Keratinocyte (primary cell): ENCODE results near the gene ZNRD2. TPM values are rescaled to one million over a fixed set of nuclear protein-coding genes. Genes with fewer than 3 reads are reported as not detected.
A peak's percentile ranks its signal among the peaks of the same experiment; 100 is the strongest.

Source experiments
- DNase-seq: peaks from one replicate; pipeline ENCODE4 v3.0.0-alpha.2; 2011; ENCODE audit warnings: low read depth, missing footprints, low spot score
- FAIRE-seq: peaks from 2 replicates; lab custom pipeline; 2011; peaks lifted over from hg19 to GRCh38; lab: Jason Lieb, UNC
- H2AFZ ChIP-seq: 2 replicates; pipeline ENCODE4 v1.6.0; 2012; ENCODE audit warnings: low read length, control low read depth, inconsistent platforms; ENCODE audit not compliant: control insufficient read depth
- H3K27ac ChIP-seq: 2 replicates; pipeline ENCODE4 v1.5.1; 2011; ENCODE audit warnings: low read length; ENCODE audit not compliant: control insufficient read depth, insufficient read depth
- H3K27me3 ChIP-seq: 3 replicates; pipeline ENCODE4 v1.6.0; 2011; ENCODE audit warnings: low read length; ENCODE audit not compliant: control insufficient read depth, insufficient read depth; ENCODE audit errors: extremely low read depth
- H3K36me3 ChIP-seq, 2 experiments: 2 replicates in 1 of 2; 3 replicates in 1 of 2; pipeline ENCODE4 v1.5.1; 2011; ENCODE audit warnings: low read length in 2 of 2, mild to moderate bottlenecking in 1 of 2; ENCODE audit not compliant: control insufficient read depth in 2 of 2, insufficient read depth in 2 of 2; ENCODE audit errors: extremely low read depth in 1 of 2
- H3K4me1 ChIP-seq: 3 replicates; pipeline ENCODE4 v1.5.1; 2011; ENCODE audit warnings: low read length; ENCODE audit not compliant: control insufficient read depth, insufficient read depth; ENCODE audit errors: extremely low read depth
- H3K4me2 ChIP-seq: 3 replicates; pipeline ENCODE4 v1.6.0; 2011; ENCODE audit warnings: low read depth, low read length; ENCODE audit not compliant: control insufficient read depth, insufficient read depth; ENCODE audit errors: extremely low read depth
- H3K4me3 ChIP-seq, 3 experiments: fragments of 200-600 bp in 1 of 3; sonication (generic) in 1 of 3; 2 replicates in 2 of 3; 3 replicates in 1 of 3; pipeline ENCODE4 v1.5.1; 2011 to 2016; ENCODE audit warnings: low read length in 3 of 3, mild to moderate bottlenecking in 3 of 3, control low read depth in 2 of 3, inconsistent platforms in 1 of 3, low read depth in 1 of 3, mixed read lengths in 1 of 3, mixed run types in 1 of 3, moderate library complexity in 1 of 3; ENCODE audit not compliant: control insufficient read depth in 2 of 3, insufficient read depth in 2 of 3; ENCODE audit errors: extremely low read depth in 1 of 3
- H3K79me2 ChIP-seq: 2 replicates; pipeline ENCODE4 v1.6.0; 2012; ENCODE audit warnings: low read length; ENCODE audit not compliant: control insufficient read depth, insufficient read depth
- H3K9ac ChIP-seq: 3 replicates; pipeline ENCODE4 v1.6.0; 2011; ENCODE audit warnings: low read length; ENCODE audit not compliant: control insufficient read depth, insufficient read depth; ENCODE audit errors: extremely low read depth
- H3K9me1 ChIP-seq: 3 replicates; pipeline ENCODE4 v1.6.0; 2011; ENCODE audit warnings: low read length; ENCODE audit not compliant: control insufficient read depth, insufficient read depth; ENCODE audit errors: extremely low read depth
- H3K9me3 ChIP-seq: 2 replicates; pipeline ENCODE4 v1.5.1; 2012; ENCODE audit warnings: low read depth, low read length; ENCODE audit not compliant: control insufficient read depth
- H4K20me1 ChIP-seq: 3 replicates; pipeline ENCODE4 v1.6.0; 2011; ENCODE audit warnings: low read length; ENCODE audit not compliant: control insufficient read depth, insufficient read depth; ENCODE audit errors: extremely low read depth
- EZH2 ChIP-seq: IDR thresholded peaks from one replicate; pipeline ENCODE4 v1.6.1; 2012; ENCODE audit warnings: inconsistent platforms, mild to moderate bottlenecking, low read length, moderate library complexity
- dilution Hi-C: fragments of 300-500 bp; cut with MboI; formaldehyde crosslinking; loops from one replicate; pipeline ENCODE4 v1.7.0; 2020; ENCODE audit warnings: low sequenced_read_pairs; ENCODE audit not compliant: extremely low pct_ligation_motif_present
- polyA plus RNA-seq, 5 experiments: library from polyadenylated mRNA; depleted of rRNA in 3 of 5; stranded (reverse) in 3 of 5; stranded (forward) in 1 of 5; unstranded in 1 of 5; fragments of >200 nt; gene quantifications; 1 replicate in 1 of 5; 2 replicates in 3 of 5; 3 replicates in 1 of 5; pipeline versions ENCODE4 v1.2.1 to v1.2.3, GENCODE V29; 2011 to 2012; ENCODE audit warnings: missing spikeins in 2 of 5, low read depth in 1 of 5, low replicate concordance in 1 of 5
- TF ChIP-seq, protein P1 (sequence below), 3 experiments: IDR thresholded peaks in 1 of 3; conservative IDR thresholded peaks in 1 of 3; optimal IDR thresholded peaks in 1 of 3; 2 replicates in 2 of 3; 3 replicates in 1 of 3; pipeline versions ENCODE3 to v1.5.1; 2011; ENCODE audit warnings: low read length in 3 of 3, mild to moderate bottlenecking in 3 of 3, moderate library complexity in 2 of 3, control low read depth in 1 of 3, inconsistent platforms in 1 of 3; ENCODE audit not compliant: insufficient read depth in 2 of 3; ENCODE audit errors: extremely low read depth in 1 of 3

The ZNRD2 gene
- polyA plus RNA-seq, 1 donor (not counting 4 experiments of a cell fraction or from before 2014, with no cell fraction given): 33.6 TPM

DNA sequence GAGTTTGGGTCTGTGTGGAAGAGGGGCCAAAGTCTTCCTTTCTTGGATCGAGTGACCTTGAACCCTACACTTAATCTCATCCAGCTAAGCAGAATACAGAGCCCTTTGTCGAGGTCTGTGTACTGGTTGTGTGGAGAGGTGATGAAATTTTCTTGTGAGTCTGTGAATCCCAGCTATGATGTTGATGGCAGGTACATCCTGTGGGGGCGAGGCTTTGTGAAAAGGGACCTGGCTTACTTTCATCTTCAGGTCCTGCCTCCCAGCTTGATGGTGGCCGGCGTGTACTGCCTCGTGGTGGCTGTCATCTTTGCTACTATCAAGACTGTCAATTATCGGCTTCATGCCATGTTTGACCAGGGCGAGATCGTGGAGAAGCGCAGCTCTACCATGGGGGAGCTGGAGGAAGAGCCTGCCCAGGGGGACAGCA, 46.3 kb downstream of the ZNRD2 start:
- Histone ChIP-seq H3K4me1 (peaks cover 25% of the 10 kb centered on the region), H3K27ac (peak overlapping the region; percentile 2), H4K20me1 (no peaks in the 10 kb centered on the region), H3K79me2 (peaks cover 75% of the 10 kb centered on the region), H3K9me1 (no peaks in the 10 kb centered on the region), H3K4me3 (peak overlapping the region; percentile 38 to 85 (median 65)), H3K4me2 (peak overlapping the region; percentile 47), H3K36me3 (peaks cover 37 to 44% of the 10 kb centered on the region in 2 experiments), H2AFZ (no peak overlapping the region), H3K27me3 (no peaks in the 10 kb centered on the region), H3K9ac (peak overlapping the region; percentile 86), H3K9me3 (no peaks in the 10 kb centered on the region)
- dilution Hi-C loops: no loop called here
- FAIRE-seq (no peak), DNase-seq (no peak)
- TF ChIP-seq EZH2: no peak
- TF ChIP-seq, protein P1, sequence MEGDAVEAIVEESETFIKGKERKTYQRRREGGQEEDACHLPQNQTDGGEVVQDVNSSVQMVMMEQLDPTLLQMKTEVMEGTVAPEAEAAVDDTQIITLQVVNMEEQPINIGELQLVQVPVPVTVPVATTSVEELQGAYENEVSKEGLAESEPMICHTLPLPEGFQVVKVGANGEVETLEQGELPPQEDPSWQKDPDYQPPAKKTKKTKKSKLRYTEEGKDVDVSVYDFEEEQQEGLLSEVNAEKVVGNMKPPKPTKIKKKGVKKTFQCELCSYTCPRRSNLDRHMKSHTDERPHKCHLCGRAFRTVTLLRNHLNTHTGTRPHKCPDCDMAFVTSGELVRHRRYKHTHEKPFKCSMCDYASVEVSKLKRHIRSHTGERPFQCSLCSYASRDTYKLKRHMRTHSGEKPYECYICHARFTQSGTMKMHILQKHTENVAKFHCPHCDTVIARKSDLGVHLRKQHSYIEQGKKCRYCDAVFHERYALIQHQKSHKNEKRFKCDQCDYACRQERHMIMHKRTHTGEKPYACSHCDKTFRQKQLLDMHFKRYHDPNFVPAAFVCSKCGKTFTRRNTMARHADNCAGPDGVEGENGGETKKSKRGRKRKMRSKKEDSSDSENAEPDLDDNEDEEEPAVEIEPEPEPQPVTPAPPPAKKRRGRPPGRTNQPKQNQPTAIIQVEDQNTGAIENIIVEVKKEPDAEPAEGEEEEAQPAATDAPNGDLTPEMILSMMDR (optimal IDR thresholded peaks at IDR 0.05 in 1 of 3, IDR thresholded peaks at IDR 0.05 in 1 of 3, conservative IDR thresholded peaks at IDR 0.05 in 1 of 3; ENCODE audit: extremely low read depth in 1 of 3, insufficient read depth in 2 of 3, low read length in 3 of 3): no peak

DNA sequence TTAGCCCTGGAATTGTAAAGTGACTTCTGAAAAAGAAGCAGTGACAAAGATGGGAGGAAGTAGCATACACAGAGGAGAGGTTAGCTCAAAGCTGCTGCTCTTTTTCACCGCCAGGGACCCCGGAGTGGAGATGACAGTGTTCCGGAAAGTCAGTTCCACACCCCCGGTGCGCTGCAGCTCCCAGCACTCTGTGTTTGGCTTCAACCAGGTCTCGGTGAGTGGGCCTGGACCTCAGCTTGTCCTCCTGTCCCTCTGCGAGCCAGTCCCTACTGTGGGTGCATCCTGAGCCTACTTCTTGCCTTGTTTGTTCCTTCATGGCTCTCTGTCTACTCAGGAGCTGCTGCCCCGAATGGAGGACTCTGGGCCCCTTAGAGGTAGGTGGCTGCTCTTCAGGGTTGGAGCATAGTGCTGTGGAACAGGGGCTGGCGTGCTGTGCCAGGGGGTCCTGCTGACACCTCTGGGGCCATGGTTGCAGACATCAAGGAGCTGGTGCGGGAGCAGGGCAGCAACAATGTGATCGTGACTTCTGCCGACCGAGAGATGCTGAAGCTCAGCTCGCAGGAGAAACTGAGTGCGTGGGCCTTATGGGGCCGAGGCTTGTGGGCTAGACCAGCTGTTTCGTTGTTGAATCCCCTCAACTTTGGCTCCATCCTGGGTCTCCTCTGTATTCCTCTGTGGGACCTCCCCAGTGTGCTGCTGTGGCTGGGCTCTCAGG, 47.0 kb downstream of the ZNRD2 start:
- no peak overlapping the region for H2AFZ ChIP-seq
- H3K9ac ChIP-seq: peak overlapping the region; percentile 86
- H3K9me1 ChIP-seq: no peaks in the 10 kb centered on the region
- H3K79me2 ChIP-seq: peaks cover 68% of the 10 kb centered on the region
- no peak for FAIRE-seq
- H3K27ac ChIP-seq: no peak overlapping the region
- DNase-seq: no peak
- peak overlapping the region in 2 of 3 experiments; percentile 38 to 65 for H3K4me3 ChIP-seq
- TF ChIP-seq, protein P1 (optimal IDR thresholded peaks at IDR 0.05 in 1 of 3, IDR thresholded peaks at IDR 0.05 in 1 of 3, conservative IDR thresholded peaks at IDR 0.05 in 1 of 3; ENCODE audit: extremely low read depth in 1 of 3, insufficient read depth in 2 of 3, low read length in 3 of 3): no peak
- no peak for TF ChIP-seq EZH2
- dilution Hi-C loops: no loop called here
- no peaks in the 10 kb centered on the region for H3K9me3 ChIP-seq
- peaks cover 35 to 40% of the 10 kb centered on the region in 2 experiments for H3K36me3 ChIP-seq
- H3K27me3 ChIP-seq: no peaks in the 10 kb centered on the region
- no peaks in the 10 kb centered on the region for H4K20me1 ChIP-seq
- H3K4me1 ChIP-seq: peaks cover 19% of the 10 kb centered on the region
- H3K4me2 ChIP-seq: peak overlapping the region; percentile 47
